DOHH2 (cell line): Measurements from ENCODE around the gene NIM1K.
"Not testable (repeated sequence)": the region's sequence is repeated elsewhere in the genome, so short reads cannot be mapped to it uniquely, and the experiment has no call there.

ENCODE experiments used
- H3F3A ChIP-seq: fragments of 200-600 bp; sonication (generic), shearing (Covaris generic); 2 replicates; pipeline ENCODE4 v1.6.0; 2016; ENCODE audit warnings: antibody characterized with exemption, mild to moderate bottlenecking; ENCODE audit not compliant: control insufficient read depth, insufficient read depth
- H3K27ac ChIP-seq: fragments of 200-600 bp; sonication (generic); 2 replicates; pipeline ENCODE4 v1.5.1; 2014; ENCODE audit warnings: low read depth, mild to moderate bottlenecking, low read length, moderate library complexity
- H3K27me3 ChIP-seq: fragments of 200-600 bp; sonication (generic); 2 replicates; pipeline ENCODE4 v1.6.1; 2014; ENCODE audit warnings: mild to moderate bottlenecking, low read length, mixed read lengths; ENCODE audit not compliant: control insufficient read depth
- H3K36me3 ChIP-seq: fragments of 200-600 bp; sonication (generic); 2 replicates; pipeline ENCODE4 v1.6.1; 2014; ENCODE audit warnings: mild to moderate bottlenecking, low read length, moderate library complexity, mixed read lengths; ENCODE audit not compliant: control insufficient read depth
- H3K4me1 ChIP-seq: fragments of 200-600 bp; sonication (generic); 2 replicates; pipeline ENCODE4 v1.6.1; 2014; ENCODE audit warnings: mild to moderate bottlenecking, low read length, mixed read lengths; ENCODE audit not compliant: control insufficient read depth
- H3K4me2 ChIP-seq: fragments of 200-600 bp; sonication (generic); 2 replicates; pipeline ENCODE4 v1.6.0; 2014; ENCODE audit warnings: mild to moderate bottlenecking, low read length, moderate library complexity
- H3K4me3 ChIP-seq: fragments of 200-600 bp; sonication (generic); 2 replicates; pipeline ENCODE4 v1.5.1; 2014; ENCODE audit warnings: mild to moderate bottlenecking, low read length, mixed read lengths
- H3K79me2 ChIP-seq: fragments of 200-600 bp; sonication (generic); 2 replicates; pipeline ENCODE4 v1.6.1; 2014; ENCODE audit warnings: mild to moderate bottlenecking, low read length, mixed read lengths; ENCODE audit not compliant: control insufficient read depth
- H3K9me2 ChIP-seq: fragments of 200-600 bp; sonication (generic); replicated peaks from 2 replicates; pipeline ENCODE4 v1.6.1; 2014; ENCODE audit warnings: mild to moderate bottlenecking, low read length, mixed read lengths; ENCODE audit not compliant: control insufficient read depth
- H3K9me3 ChIP-seq: fragments of 200-600 bp; sonication (generic); 2 replicates; pipeline ENCODE4 v1.6.1; 2014; ENCODE audit warnings: antibody characterized with exemption, low read length, mixed read lengths; ENCODE audit not compliant: control insufficient read depth, insufficient read depth
- H4K20me1 ChIP-seq: fragments of 200-600 bp; sonication (generic); 2 replicates; pipeline ENCODE4 v1.6.0; 2014; ENCODE audit warnings: low read depth, mild to moderate bottlenecking, antibody characterized with exemption, low read length, moderate library complexity; ENCODE audit not compliant: control insufficient read depth, insufficient read depth

Gene NIM1K

GRCh38 chr5:43325624-43326023 lies 133.6 kb downstream of the NIM1K start:
- not testable (repeated sequence) for H3K79me2 ChIP-seq, H3K9me2 ChIP-seq, H3K4me1 ChIP-seq, H3K27me3 ChIP-seq, H3K9me3 ChIP-seq, H3K36me3 ChIP-seq, H3F3A ChIP-seq, H3K4me3 ChIP-seq, H3K27ac ChIP-seq, H3K4me2 ChIP-seq, H4K20me1 ChIP-seq
